GM21381 (cell line): ENCODE measurements around the gene LINGO1.

ENCODE experiments used
- ATAC-seq: cut with Tn5 transposase; IDR thresholded peaks from one replicate; pipeline ENCODE4 v1.9.1; 2021; ENCODE audit warnings: mild to moderate bottlenecking, moderate library complexity; ENCODE audit not compliant: unreplicated experiment

The LINGO1 gene

DNA sequence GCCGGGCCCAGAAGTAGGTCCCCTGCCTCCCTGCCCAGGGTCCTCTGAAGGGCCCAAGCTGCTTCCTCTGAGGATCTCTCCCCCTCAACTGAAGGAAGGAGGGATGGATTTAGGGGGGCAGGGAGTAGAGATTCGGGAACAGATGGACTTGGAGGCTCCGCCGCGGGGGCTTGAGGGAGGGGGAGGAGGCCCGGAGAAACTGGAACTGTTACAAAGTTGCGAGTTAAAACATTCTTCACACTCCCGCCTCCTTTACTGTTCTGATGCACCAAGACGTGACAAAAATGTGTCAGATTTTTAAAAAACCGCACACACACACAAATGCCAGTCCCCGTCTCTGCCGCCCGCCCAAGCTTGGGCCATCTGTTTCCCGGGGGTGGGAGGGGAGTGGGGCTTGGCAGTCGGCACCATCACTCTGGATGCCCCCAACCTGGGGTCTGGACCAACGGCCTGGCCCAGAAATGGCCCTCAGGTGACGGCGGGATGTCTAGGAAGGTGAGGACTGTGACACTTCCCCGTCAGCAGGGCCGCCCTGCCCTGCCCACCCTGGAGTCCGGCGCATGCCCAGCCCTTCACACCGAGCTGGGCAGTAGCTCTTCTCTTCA, 25.0 kb upstream of the LINGO1 start:
- ATAC-seq: no peak

DNA sequence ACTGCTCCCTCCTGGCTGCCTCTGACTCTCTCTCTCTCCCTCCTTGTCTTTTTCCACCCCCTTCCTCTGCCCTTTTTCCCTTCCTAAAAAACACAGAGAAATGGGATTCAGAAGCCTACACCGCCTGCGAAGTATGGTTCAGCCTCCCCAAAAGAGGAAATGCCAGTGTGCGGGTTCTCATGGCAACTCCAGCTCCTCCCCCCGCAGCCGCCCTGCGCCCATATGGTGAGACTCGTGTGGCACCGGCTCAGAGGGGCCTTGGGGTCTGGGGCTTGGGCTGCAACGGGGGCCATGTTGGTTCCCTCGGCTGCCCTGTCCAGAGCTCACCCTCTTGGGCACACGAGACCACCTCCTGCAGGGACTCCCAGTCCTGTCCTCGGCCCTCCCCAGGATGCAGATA, 23.6 kb upstream of the LINGO1 start:
- ATAC-seq: no peak

DNA sequence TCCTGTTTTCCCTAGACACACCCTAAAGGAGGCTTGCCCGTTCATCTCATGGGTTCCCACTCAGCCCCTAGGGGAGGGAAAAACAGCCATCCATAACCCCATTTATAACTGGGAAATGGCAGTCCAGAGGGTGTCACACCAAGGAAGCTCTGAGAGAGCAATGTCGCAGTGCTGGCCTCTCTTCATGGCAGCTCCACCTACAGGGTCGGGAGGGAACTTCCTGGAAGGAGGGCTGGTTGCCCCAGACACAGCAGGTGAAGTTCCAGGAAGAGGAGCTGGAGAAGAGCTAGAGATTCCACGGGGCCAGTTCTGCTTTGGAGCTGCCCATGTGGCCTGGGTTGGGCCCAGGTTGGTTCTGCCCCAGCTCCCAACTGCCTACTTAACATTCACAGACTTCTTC, 22.3 kb upstream of the LINGO1 start:
- ATAC-seq: no peak

DNA sequence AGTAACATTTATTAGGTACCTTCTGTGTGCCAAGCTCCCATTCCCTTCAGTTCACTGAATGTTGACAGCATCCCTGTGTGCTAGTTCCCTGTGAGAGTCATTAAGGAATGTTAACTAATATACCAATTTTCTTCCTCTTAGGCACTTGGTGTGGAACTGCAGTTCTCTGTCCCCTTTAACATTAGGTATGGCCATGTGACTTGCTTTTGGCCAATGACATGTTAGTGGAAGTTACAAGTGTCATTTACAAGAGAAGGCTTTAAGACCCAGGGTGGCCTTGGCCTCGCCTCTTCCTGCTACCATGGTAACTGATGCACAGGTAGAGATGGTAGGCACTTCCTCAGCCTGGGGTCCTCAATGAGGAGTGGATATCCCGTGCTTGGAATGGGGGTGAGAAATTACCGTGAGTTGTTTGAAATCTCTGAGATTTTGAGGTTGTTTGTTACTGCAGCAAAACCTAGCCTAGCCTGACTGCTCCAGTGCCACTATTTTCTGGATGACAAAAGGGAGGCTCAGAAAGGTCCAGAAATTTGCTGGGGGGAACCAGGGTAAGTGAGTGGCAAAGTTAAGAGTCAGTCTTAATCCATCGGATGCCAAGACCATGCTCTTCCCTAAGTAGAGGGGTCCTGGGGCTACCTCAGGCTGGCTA, 21.2 kb upstream of the LINGO1 start:
- ATAC-seq: no peak

DNA sequence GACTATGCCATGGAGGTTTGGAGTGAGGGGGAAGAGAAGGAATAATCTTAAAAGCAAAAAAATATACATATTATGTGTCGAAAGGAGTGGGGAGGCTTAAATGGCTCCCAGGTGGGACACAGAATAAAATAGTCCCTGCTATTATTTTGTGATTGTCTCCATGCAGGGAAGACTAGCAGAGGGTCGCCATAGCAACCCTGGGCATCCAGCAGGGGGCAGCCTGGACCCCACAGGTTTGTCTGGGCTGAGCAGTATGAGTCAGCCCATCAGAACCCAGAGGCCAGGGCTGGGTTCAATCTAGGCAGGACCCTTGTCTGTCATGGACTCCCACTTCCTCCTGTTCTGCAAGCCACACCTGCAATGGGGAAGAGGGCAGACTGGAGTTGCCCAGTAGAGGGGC, 17.6 kb upstream of the LINGO1 start:
- no peak for ATAC-seq

DNA sequence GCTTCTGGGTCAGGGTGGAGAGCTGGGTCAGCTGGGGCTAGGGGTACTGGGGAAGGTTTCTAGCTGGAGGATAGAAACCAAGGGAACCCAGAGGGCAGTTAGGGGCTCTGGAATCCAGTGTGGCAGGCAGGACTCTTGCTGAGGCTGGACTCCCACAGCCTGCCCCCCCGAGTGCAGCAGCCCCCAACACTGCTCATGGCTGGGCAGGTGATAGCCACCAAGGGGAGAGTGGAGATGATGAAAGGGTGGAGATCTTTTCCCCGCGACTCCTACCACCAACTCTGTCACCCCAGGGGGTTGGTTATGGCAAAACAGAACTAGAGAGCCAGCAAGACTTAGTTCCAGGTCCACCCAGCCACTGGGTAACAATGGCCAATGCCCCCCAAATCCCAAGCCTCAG, 16.9 kb upstream of the LINGO1 start:
- ATAC-seq: no peak

DNA sequence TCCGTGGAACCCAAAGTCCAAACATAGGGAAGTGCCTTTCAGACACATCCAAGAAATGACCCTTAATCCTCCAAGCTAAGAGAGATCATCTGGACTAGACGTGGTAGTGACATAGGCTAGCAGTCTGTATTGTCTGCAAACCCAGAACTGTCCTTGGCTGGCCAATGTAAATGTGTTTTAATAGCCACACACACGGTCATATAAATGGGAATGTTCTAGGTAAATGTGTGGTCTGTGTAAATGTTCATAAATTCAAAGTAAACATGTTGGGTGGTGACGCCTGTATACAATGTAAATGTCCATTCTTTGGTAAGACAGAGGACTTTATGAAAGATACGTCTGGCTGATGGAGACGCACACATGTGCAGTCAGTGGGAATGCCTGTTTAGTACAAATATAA, 16.3 kb upstream of the LINGO1 start:
- no peak for ATAC-seq

DNA sequence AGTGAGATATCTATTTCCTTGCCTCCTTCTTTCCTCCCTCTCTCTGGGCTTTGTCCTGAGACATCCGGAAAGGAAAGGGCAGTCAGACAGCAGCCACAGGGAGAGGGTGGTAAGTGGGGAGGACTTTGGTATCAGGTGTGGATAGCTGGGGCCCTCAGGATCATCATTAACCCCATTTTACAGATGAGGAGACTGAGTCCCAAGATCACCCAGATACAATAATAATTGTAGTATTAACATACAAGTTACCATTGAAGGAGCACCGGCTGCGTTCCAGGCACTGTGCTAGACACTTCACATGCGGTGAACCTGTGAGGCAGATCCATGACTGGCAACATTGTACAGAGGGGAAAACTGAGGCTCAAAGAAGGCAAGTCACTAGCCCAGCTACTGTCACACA, 15.2 kb upstream of the LINGO1 start:
- no peak for ATAC-seq

DNA sequence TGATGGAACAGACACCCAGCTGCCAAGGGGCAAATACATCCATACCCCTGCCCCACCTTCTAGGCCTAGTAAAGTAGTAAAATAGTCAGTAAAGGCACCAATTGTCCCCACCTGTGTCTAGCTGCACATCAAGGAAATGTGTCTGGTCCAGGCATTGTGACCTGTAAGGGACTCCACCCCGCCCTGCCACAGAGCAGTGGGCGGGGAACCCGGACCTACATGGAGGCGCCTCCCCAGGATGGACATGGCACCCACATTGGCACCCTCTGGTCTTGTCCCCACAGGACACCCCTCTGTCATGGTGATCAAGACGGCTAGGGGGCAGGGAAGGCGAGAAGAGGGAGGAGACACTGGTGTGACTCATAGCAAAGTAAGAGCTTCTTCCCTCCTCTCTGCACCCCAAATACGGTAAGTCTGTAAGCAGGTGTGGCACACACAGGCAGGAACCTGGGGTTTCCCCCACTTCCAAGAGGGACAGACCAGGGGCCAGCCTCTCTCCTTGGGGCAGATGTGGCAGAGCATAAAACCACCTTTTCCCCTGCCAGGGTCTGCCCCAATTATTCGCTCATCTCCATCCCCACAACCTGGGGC, 13.5 kb upstream of the LINGO1 start:
- ATAC-seq: no peak

DNA sequence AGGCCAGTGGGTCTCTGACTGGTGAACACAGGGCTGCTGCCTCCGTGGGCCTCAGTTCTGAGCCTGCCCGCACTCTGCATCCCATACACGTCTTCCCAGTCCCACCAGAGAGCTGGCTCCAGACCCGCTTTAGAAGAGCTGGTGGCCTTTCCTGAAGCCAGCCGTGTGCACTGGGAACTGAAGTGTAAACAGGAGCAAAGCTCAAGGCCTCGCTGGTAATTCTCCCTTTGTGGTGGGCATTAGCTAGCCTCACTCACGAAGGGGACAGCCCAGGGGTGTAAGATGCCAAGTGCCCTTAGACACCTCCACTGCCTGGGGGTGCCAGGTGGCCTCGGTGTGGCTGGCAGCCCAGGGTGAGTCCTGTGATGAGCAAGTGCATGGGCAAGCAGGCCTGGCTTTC, 12.9 kb upstream of the LINGO1 start:
- ATAC-seq: no peak

DNA sequence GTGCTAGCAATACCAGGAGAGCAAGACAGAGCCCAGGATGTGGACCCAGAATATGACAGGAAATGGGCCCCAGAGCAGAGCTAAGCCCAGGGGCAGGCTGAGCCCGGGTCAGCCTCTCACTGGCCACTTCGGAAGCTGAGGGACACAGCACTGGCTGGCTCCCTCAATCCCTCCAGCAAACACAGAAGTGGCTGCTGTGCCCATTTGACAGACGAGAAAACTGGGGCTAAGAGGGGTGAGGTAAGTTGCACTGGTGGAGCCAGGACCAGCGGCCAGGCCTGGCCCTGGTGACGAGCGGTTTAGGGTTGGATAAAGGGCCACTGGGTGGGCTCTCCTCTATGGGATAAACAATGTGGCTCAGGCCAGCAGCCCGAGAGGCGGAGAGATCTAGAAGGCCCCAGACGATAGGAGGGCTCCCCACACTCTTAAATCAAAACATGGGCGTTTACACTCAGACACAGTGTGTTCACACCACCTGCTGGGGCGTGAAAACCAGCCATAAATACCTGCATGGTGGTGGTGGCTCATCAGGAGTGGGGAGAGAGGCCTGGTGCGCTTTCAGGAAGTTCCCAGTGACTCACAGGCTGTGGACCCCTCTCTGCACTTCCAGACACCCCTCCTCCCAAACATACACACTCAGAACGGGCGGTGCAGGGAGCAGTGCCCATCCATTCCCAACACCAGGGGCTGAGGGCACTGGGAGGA, 12.0 kb upstream of the LINGO1 start:
- no peak for ATAC-seq

DNA sequence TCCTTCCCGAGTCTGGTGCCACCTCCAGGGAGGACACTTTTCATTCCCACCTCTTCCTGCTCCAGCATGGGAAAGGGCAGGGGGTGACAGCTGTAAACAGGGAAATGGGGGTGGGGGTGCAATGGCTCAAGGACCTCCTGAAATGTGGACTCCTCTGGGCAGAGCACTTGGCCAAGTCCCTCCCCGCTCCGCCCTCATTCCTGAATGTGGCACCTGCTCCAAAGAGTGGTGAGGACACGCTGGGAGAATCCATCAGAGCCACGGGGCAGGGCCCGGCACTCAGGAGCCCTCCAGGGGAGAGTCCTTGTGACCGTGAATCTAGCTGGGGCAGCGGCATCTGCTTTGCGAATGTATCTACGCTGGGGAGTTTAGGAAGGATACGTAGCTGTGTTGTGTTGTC, 11.1 kb upstream of the LINGO1 start:
- ATAC-seq: no peak

DNA sequence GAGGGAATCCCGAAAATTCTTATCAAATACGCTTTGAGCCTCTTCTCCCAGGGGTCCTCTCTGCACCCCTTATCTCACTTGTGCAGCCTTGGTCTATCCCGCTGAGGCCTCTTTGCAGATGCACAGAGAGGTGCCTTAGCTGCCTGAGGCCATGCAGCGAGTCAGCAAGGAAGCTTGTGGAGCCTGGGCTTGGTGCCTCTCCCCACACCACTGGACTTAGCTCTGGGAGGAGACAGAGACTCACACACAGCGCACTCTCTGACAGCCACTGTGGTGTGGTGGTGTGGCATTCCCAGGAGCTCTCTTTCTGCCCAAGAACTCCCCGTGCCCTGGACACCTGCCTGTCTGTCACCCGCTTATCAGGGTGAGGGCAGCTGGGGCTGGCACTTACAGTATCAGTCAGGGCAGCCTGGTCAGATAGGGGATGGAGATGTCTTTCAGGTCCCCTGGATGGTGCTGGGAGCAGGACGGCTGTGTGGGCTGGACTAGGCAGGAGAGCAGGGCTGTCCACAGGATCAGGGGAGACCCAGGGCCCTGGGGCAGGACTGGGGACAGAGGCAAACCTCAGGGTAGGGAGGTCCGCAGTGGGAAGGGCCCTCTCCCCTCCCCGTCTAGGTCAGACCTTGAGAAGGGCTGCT, 10.2 kb upstream of the LINGO1 start:
- ATAC-seq: no peak

DNA sequence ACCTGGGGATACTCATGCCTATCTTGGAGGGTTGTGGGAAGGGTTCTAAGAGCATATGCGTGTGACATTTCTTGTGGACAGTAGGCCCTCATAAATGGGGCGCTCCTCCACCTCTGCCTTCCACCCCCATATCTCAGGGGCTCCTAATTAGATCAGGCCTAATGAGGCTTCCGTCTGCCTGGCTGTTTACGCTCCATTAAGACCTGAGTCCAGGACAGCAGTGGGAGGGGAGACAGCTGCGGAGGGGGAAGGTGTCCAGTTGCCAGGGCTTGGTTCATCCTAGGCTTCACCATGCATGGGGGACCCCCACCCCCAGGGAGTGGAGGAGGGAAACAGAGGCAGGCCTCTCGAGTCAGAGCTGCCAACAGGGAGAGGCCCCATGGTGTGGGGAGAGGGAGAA, 9.3 kb upstream of the LINGO1 start:
- ATAC-seq: no peak

DNA sequence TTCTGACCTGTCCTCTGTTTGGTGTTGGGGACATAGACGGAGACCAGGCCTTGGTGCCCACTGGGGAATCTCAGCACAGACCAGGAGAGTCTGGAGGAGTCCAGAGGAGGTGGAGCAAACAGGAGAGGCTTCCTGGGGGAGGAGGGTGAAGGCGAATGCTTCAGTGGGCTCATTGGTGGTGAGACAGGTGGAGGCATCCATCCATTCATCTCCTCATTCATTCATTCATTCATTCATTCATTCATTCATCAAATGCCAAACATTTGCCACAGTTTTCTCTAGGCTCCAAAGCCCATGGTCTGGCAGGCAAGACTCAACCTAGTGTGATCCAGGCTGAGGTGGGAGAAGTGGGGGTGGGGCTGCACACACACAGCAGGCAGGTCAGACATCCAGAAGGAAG, 7.9 kb upstream of the LINGO1 start:
- no peak for ATAC-seq

DNA sequence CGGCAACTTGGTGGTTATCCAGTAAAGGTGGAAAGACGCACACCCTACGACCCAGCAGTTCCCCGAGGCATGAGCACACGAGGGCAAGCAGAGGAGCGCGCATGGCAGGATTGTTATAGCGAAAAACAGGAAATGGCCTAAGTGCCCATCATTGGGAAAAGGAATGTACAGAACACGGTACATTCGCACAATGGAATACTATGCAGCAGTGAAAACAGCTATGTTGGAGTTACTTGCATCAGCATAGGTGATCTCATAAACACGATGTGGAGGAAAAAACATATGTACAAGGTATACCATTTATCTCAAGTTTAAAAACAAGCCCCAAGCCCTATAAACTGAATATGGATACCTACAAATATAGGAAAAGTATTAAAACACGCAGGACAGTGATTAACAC, 6.7 kb upstream of the LINGO1 start:
- ATAC-seq: no peak

DNA sequence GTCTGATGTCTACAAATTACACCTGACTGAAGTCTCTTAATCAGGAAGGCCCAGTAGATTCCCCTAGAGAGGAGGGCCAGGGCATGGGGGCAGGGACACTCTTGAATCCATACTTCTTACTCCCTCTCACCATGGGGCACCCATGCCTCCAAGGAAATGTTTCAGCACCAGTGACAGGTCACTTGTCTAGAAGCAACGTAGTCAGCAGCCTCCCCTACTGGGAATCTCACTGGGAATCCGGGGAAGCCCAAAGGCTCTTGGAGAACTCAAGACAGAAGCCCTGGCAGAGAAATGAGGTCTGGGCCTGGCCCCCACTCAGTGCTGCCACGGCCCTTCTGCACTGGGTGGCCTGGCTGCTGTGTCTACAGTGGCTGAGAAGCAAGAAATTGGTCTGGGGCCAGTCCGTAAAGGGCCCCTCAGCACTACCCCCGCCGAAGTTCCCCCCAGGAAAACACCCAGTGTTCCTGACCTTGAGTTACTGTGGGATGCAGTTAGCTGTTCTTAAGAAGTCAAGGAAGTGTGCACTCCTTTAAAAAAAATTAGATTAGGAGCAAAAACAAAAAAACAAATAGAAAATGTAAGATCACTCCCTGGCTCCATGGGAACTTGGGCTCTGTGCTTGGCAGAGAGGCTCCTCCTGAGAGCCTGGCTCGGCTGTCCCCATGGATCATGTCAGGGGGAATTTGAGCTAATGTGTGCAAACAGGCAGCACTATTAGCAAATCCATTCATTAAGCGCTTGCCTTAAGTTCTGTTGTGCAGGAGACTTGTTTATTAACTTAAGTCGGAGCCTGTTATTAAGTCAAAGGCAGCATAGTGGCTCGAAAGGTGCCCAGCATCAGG, 5.4 kb upstream of the LINGO1 start:
- no peak for ATAC-seq

DNA sequence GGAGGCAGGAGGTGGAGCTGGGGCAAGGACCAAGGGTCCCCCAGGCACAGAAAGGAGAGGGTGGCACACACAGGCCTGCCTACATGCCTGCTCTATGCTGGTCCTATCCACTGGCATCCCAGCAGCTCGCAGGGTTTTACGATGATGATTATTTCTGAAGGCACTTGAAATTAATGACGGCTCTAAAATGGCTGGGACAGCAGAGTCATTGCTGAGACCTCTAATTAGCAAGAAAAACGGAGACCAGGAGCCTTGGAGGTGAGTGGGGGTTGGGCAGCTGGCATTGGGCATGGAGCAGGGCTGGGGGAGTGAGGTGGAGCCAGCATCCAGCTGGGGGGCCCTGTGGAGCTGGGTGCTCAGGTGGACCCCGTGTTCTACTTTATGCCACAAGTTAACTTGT, 3.5 kb upstream of the LINGO1 start:
- ATAC-seq: no peak

DNA sequence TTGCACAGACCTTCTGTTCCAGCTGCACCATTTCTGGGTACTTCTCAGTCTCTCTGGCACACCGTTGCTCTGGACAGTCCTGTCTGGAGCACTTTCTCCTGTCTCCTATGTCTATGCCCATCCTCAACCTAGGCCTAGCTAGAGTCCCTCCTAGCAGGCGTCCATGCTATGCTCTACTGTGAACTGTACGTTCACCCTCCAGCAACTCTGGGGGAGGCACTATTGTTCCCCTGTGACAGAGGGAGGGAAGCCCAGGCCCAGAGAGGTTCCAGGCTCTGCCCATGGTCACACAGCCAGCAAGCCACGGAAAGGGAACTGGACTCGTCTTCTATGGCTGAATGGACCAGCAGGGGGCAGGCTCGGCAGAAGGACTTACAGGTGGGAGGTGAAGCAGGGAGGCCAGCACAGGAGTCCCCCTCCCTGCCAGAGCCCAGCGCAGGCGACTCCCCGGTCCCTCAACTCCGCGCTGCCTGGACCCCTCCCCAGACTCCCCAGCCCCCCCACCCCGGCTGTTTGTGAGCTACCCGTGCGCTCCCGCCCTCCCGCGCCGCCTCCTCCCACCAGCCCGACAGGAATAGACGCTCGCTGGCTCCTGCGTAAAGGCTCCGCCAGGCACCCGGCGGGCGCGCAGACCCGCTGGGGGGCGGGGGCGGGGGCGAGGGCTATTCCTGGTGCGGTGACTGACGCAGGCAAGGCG, 1.7 kb upstream of the LINGO1 start:
- no peak for ATAC-seq

DNA sequence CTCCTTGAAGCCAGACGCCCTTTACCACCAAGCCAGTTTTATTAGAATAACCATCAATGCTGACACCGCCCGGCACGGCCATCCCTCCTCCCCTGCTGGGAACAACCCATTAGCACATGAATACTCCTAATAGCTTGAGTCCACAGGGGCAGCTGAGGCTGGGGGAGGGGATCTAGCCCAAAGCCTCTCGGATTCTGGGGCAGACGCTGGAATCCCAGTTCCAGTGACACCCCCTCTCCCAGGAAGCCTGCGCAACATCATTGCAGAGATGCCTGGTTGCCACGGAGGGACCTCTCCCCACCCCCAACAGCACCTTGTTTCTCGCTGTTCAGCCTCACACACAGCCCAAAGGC, 1.2 kb upstream of the LINGO1 start:
- ATAC-seq: no peak
